ENCODE measurements around the gene ATRIP. TPM values are rescaled to one million over a fixed set of nuclear protein-coding genes. Genes with fewer than 3 reads are reported as not detected.

Gene ATRIP
- total RNA-seq, 1 experiment from 2014 or later, result 16.1 TPM

DNA sequence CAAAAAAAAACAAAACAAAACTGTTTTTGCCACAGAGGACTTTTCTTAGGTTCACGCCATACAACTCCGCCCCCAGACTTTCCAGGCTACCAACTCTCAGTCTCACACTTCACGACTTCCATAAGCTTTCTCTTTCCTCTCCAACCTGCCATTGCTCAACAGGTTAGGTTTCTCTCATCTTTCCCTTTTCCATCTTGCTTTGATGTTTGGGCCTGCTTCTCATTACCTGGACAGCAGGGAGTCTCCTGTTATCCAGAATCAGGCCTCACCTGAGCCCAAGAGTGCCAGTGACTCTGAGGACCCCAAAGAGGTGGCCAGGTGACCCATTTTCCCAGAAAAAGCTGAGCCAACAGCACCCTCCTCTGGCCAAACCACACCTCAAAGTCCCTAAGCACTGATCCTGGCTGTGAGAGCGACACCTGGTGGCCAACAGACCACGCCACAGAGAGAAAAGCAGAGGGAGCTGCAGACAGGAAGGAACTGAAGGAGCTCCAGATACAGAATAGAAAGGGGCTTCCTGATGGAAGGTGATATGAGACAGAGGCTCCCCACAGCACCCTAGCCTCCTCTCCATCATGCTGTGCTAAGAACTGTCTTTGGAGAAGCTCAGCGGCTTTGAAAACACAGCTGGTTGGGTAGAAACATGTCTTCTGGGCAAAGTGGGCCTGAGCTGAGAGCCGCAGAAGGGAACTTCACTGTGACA lies 10.6 kb upstream of the ATRIP start:
- H3K4me2 ChIP-seq (ENCODE audit: low read length), result no peak overlapping the region
- H3F3A ChIP-seq (ENCODE audit: low read length, unreplicated experiment), result no peaks in the 10 kb centered on the region
- TF ChIP-seq EZH2 (IDR thresholded peaks at IDR 0.05; ENCODE audit: low read length, unreplicated experiment), result no peak
- peak; percentile 100 for TF ChIP-seq CTCF (conservative IDR thresholded peaks at IDR 0.05; ENCODE audit: low read depth, low read length)
- H3K9ac ChIP-seq (ENCODE audit: low read length), result no peak overlapping the region
- H4K20me1 ChIP-seq (ENCODE audit: low read length), result no peaks in the 10 kb centered on the region
- H3K27ac ChIP-seq (ENCODE audit: low read length), result no peak overlapping the region
- no peak overlapping the region for H3K4me3 ChIP-seq (ENCODE audit: low read length)
- H3K36me3 ChIP-seq (ENCODE audit: low read depth, low read length), result peaks cover 13% of the 10 kb centered on the region
- no peak overlapping the region for H2AFZ ChIP-seq (ENCODE audit: low read length)
- peak; percentile 88 for DNase-seq
- CTCF ChIA-PET, result interaction anchor here (0.5 to 2.3 kb wide), 43 partner anchors 9 to 555 kb away, joined by 3 to 222 read pairs (median 5); partner anchors contain the start of genes ATRIP, PFKFB4 and ZNF589
- BruUV-seq (replicated peaks), result no TSS peak
- no peaks in the 10 kb centered on the region for H3K27me3 ChIP-seq (ENCODE audit: low read length)
- peak; percentile 50 for ATAC-seq
- intact Hi-C loops (cut with micrococcal nuclease), result loop anchor here (1.0 kb wide), 4 partner anchors 35 to 242 kb away; no protein-coding TSS in a partner anchor
- no peaks in the 10 kb centered on the region for H3K9me2 ChIP-seq (replicated peaks; ENCODE audit: low read length)
- peaks cover 9% of the 10 kb centered on the region for H3K4me1 ChIP-seq (ENCODE audit: insufficient read depth, low read length)
- peaks cover 26% of the 10 kb centered on the region for H3K79me2 ChIP-seq (ENCODE audit: low read length)
- POLR2A ChIA-PET (ENCODE audit: unreplicated experiment), result interaction anchor here (0.6 to 0.8 kb wide), 2 partner anchors 35 to 205 kb away, joined by 3 to 4 read pairs; no protein-coding TSS in a partner anchor
- no peaks in the 10 kb centered on the region for H3K9me3 ChIP-seq (ENCODE audit: low read length)

- BruUV-seq (replicated peaks), result no TSS peak
- Histone ChIP-seq H3K9me2 (replicated peaks; ENCODE audit: low read length) (no peaks in the 10 kb centered on the region), H4K20me1 (ENCODE audit: low read length) (peaks cover 2% of the 10 kb centered on the region), H3K4me2 (ENCODE audit: low read length) (no peak overlapping the region), H3K9me3 (ENCODE audit: low read length) (no peaks in the 10 kb centered on the region), H3K27ac (ENCODE audit: low read length) (no peak overlapping the region), H3K27me3 (ENCODE audit: low read length) (no peaks in the 10 kb centered on the region), H3K36me3 (ENCODE audit: low read depth, low read length) (peaks cover 15% of the 10 kb centered on the region), H2AFZ (ENCODE audit: low read length) (no peak overlapping the region), H3K4me3 (ENCODE audit: low read length) (no peak overlapping the region), H3K4me1 (ENCODE audit: insufficient read depth, low read length) (peaks cover 11% of the 10 kb centered on the region), H3F3A (ENCODE audit: low read length, unreplicated experiment) (no peaks in the 10 kb centered on the region), H3K9ac (ENCODE audit: low read length) (no peak overlapping the region), H3K79me2 (ENCODE audit: low read length) (peaks cover 31% of the 10 kb centered on the region)
- DNase-seq, result no peak
- ATAC-seq, result no peak
- POLR2A ChIA-PET (ENCODE audit: unreplicated experiment), result interaction anchor here (0.8 kb wide), 1 partner anchor 35 kb away, joined by 4 read pairs; no protein-coding TSS in a partner anchor
- no peak for TF ChIP-seq EZH2 (IDR thresholded peaks at IDR 0.05; ENCODE audit: low read length, unreplicated experiment)
- no peak for TF ChIP-seq EZH2phosphoT487 (IDR thresholded peaks at IDR 0.05; ENCODE audit: borderline replicate concordance, low read length)
- no peak for TF ChIP-seq CTCF (conservative IDR thresholded peaks at IDR 0.05; ENCODE audit: low read depth, low read length)
- CTCF ChIA-PET, result interaction anchor here (0.5 to 2.3 kb wide), 40 partner anchors 9 to 555 kb away, joined by 3 to 222 read pairs (median 5); partner anchors contain the start of genes ATRIP, PFKFB4 and ZNF589
- intact Hi-C loops (cut with micrococcal nuclease), result loop anchor here (1.0 kb wide), 4 partner anchors 35 to 242 kb away; no protein-coding TSS in a partner anchor
These were observed 10.1 kb upstream of the ATRIP start for GRCh38 chr3:48436477-48436787.

DNA sequence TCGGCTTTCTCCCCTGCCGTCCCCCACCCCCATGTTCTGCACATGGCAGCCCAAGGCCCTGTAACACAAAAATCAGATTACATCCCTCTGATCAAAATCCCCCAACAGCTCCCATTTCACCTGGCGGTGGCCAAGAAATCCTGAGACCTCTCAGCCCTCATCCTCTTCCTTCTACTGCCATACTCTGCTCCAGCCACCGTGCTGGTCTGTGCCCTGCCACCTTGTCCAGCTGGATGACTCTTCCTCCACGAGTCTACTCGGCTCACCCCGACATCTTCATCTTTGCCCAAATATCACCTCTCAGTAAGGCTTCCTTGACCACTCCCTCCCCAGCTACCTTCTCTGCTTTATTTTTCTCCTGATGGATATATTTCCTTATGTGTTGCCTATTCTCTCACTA lies 9.7 kb upstream of the ATRIP start:
- Histone ChIP-seq H3K27me3 (ENCODE audit: low read length) (no peaks in the 10 kb centered on the region), H2AFZ (ENCODE audit: low read length) (no peak overlapping the region), H3K4me3 (ENCODE audit: low read length) (no peak overlapping the region), H3K9me2 (replicated peaks; ENCODE audit: low read length) (no peaks in the 10 kb centered on the region), H3K27ac (ENCODE audit: low read length) (no peak overlapping the region), H3K9ac (ENCODE audit: low read length) (no peak overlapping the region), H4K20me1 (ENCODE audit: low read length) (peaks cover 6% of the 10 kb centered on the region), H3K9me3 (ENCODE audit: low read length) (no peaks in the 10 kb centered on the region), H3K4me1 (ENCODE audit: insufficient read depth, low read length) (peaks cover 16% of the 10 kb centered on the region), H3K36me3 (ENCODE audit: low read depth, low read length) (peaks cover 19% of the 10 kb centered on the region), H3K79me2 (ENCODE audit: low read length) (peaks cover 36% of the 10 kb centered on the region), H3K4me2 (ENCODE audit: low read length) (no peak overlapping the region), H3F3A (ENCODE audit: low read length, unreplicated experiment) (no peaks in the 10 kb centered on the region)
- DNase-seq (no peak), ATAC-seq (no peak)
- BruUV-seq (replicated peaks), result no TSS peak
- TF ChIP-seq EZH2phosphoT487 (IDR thresholded peaks at IDR 0.05; ENCODE audit: borderline replicate concordance, low read length) (no peak), EZH2 (IDR thresholded peaks at IDR 0.05; ENCODE audit: low read length, unreplicated experiment) (no peak), CTCF (conservative IDR thresholded peaks at IDR 0.05; ENCODE audit: low read depth, low read length) (no peak)
- intact Hi-C loops (cut with micrococcal nuclease), result loop anchor here (1.0 kb wide), 4 partner anchors 36 to 243 kb away; no protein-coding TSS in a partner anchor
- ChIA-PET POLR2A (ENCODE audit: unreplicated experiment) (interaction anchor here (0.8 kb wide), 1 partner anchor 36 kb away, joined by 4 read pairs; no protein-coding TSS in a partner anchor), CTCF (interaction anchor here (0.8 to 2.3 kb wide), 8 partner anchors 9 to 248 kb away, joined by 4 to 222 read pairs (median 30); partner anchors contain the start of gene ATRIP)

All from PC-3 (cell line).